Measurements from ENCODE around the gene TTI1.

TTI1 gene

DNA sequence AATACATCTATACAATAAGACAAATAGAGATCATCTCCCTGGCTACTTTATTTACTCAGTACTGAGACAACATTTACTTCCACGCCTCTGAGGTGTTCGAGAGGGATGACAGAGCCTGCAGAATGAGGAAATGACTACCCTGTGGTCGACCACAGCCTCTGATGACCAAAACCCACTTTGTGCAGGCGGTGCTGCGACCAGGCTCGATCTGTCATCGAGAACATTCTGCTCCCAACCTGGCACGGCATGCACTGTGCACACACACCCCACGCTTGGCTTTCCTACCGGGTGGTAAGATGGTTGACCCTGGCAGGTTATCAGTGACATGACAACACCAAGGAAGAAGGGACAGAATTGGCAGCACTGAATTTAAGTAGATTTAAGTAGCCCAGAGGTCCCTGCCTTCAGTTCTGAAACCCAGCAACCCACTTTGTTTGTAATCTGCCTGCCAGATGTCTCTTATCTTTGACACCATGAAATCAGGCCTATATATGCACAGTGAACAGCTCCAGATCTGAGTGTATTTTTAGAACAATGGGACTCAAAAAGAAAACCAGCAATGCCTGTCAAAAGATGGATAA lies 42.6 kb downstream of the TTI1 start:
- DNase-seq (ENCODE audit: low read depth, low spot score), result no peak
- TF ChIP-seq CTCF (IDR thresholded peaks at IDR 0.05; ENCODE audit: insufficient read depth, low read length, missing control alignments), result no peak
- POLR2A ChIA-PET, result no interaction called here
- H3K4me3 ChIP-seq (ENCODE audit: low read depth, low read length), result no peak overlapping the region
- CTCF ChIA-PET, result interaction anchor here (0.8 to 10.0 kb wide), 4 partner anchors 15 to 426 kb away, joined by 3 to 92 read pairs (median 9); no protein-coding TSS in a partner anchor

DNA sequence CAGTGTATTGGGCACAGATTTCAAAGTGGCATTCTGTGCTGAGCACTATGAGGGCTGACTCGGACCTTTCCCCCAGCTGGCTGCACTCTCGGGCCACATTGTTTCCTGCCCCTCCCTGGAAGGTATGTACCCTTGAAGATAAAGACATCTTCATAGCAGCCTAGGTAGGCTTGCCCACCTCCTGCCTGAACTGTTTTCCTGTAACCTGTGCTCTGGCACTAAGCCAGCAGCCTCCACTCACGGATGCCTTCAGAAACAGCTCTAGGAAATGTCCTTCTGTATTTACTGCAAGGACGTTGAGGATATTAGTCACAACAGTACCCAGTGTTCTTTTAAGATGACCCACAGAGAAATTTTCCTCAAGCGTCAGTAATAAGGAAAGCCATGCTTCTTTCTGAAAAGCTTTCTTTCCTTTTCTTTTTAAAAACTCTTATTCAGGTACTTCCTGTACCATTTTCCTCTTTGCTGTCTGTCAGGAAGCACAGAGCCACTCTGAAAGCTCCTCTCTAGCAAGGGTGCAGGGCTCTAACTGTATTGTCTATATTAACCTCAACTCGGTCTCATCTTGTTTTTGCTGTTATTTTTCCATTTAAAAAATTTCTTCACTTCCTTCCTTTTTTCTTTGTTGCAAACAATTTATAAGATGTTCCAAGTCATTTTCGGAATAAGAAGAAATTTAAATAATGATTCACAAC lies 43.5 kb downstream of the TTI1 start:
- no peak for TF ChIP-seq CTCF (IDR thresholded peaks at IDR 0.05; ENCODE audit: insufficient read depth, low read length, missing control alignments)
- CTCF ChIA-PET, result interaction anchor here (1.2 to 10.0 kb wide), 2 partner anchors 232 to 425 kb away, joined by 4 to 92 read pairs; no protein-coding TSS in a partner anchor
- DNase-seq (ENCODE audit: low read depth, low spot score), result no peak
- POLR2A ChIA-PET, result no interaction called here
- H3K4me3 ChIP-seq (ENCODE audit: low read depth, low read length), result no peak overlapping the region

DNA sequence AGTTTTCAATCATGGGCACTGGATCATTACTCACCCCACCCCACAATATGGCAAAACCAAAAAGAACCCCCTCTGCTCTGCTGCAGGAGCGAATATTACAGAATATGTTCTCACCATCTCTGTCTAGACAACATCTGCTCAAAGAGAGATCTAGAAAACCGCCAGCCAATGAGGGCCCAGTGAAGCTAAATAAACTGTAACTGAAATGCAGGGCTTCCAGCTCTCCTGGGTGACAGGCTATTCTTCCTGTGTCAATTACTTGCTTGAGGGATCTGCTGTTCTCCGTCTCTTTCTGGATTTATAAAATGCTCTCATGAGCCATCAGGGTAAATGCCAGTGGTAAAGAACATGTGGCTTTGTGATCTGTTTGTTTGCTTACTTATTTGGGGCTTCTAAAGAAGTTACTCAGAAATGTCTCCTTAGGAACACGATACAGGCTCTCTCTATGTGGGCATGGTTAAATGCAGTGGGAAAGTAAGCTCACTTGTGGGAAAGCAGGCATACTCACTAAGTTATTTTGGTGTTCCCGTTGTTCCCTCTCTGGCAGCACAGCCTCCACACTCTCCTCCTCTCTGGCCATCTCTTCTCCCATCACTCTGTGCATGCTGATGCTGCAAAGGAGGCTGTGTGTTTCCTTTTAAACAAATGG lies 44.8 kb downstream of the TTI1 start:
- H3K4me3 ChIP-seq (ENCODE audit: low read depth, low read length), result no peak overlapping the region
- ChIA-PET CTCF (interaction anchor here (0.8 to 2.4 kb wide), 3 partner anchors 19 to 424 kb away, joined by 3 to 6 read pairs (median 3); no protein-coding TSS in a partner anchor), POLR2A (no interaction called here)
- no peak for DNase-seq (ENCODE audit: low read depth, low spot score)
- TF ChIP-seq CTCF (IDR thresholded peaks at IDR 0.05; ENCODE audit: insufficient read depth, low read length, missing control alignments), result no peak

DNA sequence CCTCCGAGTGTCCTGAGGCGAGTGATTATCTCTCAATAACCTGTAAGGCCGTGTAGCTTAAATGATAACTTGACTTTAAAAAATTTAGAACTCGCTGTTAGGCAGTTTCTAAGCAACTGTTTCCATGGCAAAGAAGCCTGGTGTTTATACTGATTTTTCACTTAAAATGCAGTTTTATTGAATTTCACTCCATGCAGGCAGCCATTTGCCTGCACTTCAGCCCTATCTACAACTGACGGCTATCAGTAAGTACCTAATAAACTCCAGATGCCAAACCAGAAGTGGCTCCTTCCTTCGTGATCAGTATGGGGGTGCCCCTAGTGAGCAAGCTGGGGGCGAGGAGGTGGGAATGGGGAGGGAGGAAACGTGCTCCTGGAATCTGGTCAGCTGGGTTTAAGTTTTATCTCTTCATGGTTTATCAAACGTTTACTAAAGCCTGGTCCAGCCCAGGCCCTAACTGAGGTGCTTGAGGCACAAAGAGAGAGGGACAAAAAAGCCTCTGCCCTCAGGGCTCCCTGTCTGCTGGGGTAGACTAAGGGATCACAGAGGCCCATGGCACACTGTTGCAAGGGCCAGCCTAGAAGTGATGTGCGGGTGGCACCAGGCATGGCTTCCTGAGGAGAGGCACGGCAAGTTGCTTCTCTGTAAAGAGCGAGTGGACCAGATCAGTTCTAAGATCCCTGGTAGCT lies 45.5 kb downstream of the TTI1 start:
- TF ChIP-seq CTCF (IDR thresholded peaks at IDR 0.05; ENCODE audit: insufficient read depth, low read length, missing control alignments), result no peak
- POLR2A ChIA-PET, result no interaction called here
- DNase-seq (ENCODE audit: low read depth, low spot score), result no peak
- CTCF ChIA-PET, result interaction anchor here (0.8 to 2.4 kb wide), 3 partner anchors 20 to 423 kb away, joined by 3 to 6 read pairs (median 3); no protein-coding TSS in a partner anchor
- no peak overlapping the region for H3K4me3 ChIP-seq (ENCODE audit: low read depth, low read length)

GRCh38 chr20:37986873-37987601 lies 46.2 kb downstream of the TTI1 start:
- TF ChIP-seq CTCF (IDR thresholded peaks at IDR 0.05; ENCODE audit: insufficient read depth, low read length, missing control alignments), result no peak
- H3K4me3 ChIP-seq (ENCODE audit: low read depth, low read length), result no peak overlapping the region
- CTCF ChIA-PET, result interaction anchor here (2.4 kb wide), 1 partner anchor 423 kb away, joined by 6 read pairs; no protein-coding TSS in a partner anchor
- POLR2A ChIA-PET, result no interaction called here
- no peak for DNase-seq (ENCODE audit: low read depth, low spot score)

All from AG04449 (cell line).